Cerebellar cortex (tissue), 1 donor: ENCODE data around the gene FTCD.

Experiments
- DNase-seq: peaks from one replicate; pipeline ENCODE4 v3.0.0-alpha.2; 2015; ENCODE audit warnings: low spot score

Gene FTCD

GRCh38 chr21:46092026-46092764 is 63.2 kb downstream of the FTCD start:
- DNase-seq, result no peak

GRCh38 chr21:46091631-46092025 is 63.8 kb downstream of the FTCD start:
- no peak for DNase-seq

- no peak for DNase-seq
Measured at GRCh38 chr21:46091118-46091517, 64.3 kb downstream of the FTCD start.

- DNase-seq, result no peak
Measured at GRCh38 chr21:46089285-46089684, 66.1 kb downstream of the FTCD start.

GRCh38 chr21:46088189-46088588 is 67.2 kb downstream of the FTCD start:
- DNase-seq, result no peak

GRCh38 chr21:46087641-46088040 is 67.7 kb downstream of the FTCD start:
- DNase-seq, result no peak
